Fibroblast of mammary gland (primary cell): Measurements from ENCODE around the gene ID2.
A peak's percentile ranks its signal among the peaks of the same experiment; 100 is the strongest.

Source experiments
- DNase-seq: peaks from one replicate; pipeline ENCODE4 v3.0.0-alpha.2; 2010; ENCODE audit warnings: low read depth
- H3K4me3 ChIP-seq: 2 replicates; pipeline ENCODE4 v1.5.1; 2011; ENCODE audit warnings: low read depth, mild to moderate bottlenecking, low read length, moderate library complexity; ENCODE audit not compliant: control insufficient read depth
- CTCF ChIP-seq: conservative IDR thresholded peaks from 2 replicates; pipeline ENCODE4 v1.5.1; 2011; ENCODE audit warnings: low read depth, low read length, inconsistent platforms; ENCODE audit not compliant: control insufficient read depth, insufficient read depth

The ID2 gene

GRCh38 chr2:8681786-8682692, at the start of gene ID2:
Gene ID2 (plus strand): TSS chr2:8682056. CDS start chr2:8682166, 110 bp downstream.
- H3K4me3 ChIP-seq, result peak within 1 kb of the TSS; percentile 55
- DNase-seq, result peak; percentile 96
- TF ChIP-seq CTCF, result no peak

GRCh38 chr2:8632755-8633154, 49.1 kb upstream of the ID2 start:
- no peak overlapping the region for H3K4me3 ChIP-seq
- no peak for DNase-seq
- no peak for TF ChIP-seq CTCF

- no peak overlapping the region for H3K4me3 ChIP-seq
- no peak for TF ChIP-seq CTCF
Measured at GRCh38 chr2:8633186-8633734, 48.6 kb upstream of the ID2 start.

GRCh38 chr2:8633735-8634313, 48.0 kb upstream of the ID2 start:
- no peak overlapping the region for H3K4me3 ChIP-seq
- DNase-seq, result peak; percentile 91
- TF ChIP-seq CTCF, result no peak

More at GRCh38 chr2:8633186-8633734, 48.6 kb upstream of the ID2 start:
- no peak for DNase-seq

- DNase-seq, result no peak
- no peak for TF ChIP-seq CTCF
- H3K4me3 ChIP-seq, result no peak overlapping the region
Measured at GRCh38 chr2:8634466-8635172, 47.2 kb upstream of the ID2 start.

GRCh38 chr2:8636041-8636491, 45.8 kb upstream of the ID2 start:
- no peak for DNase-seq
- H3K4me3 ChIP-seq, result no peak overlapping the region
- no peak for TF ChIP-seq CTCF
